ENCODE results near the gene ADGB.

The ADGB gene

DNA sequence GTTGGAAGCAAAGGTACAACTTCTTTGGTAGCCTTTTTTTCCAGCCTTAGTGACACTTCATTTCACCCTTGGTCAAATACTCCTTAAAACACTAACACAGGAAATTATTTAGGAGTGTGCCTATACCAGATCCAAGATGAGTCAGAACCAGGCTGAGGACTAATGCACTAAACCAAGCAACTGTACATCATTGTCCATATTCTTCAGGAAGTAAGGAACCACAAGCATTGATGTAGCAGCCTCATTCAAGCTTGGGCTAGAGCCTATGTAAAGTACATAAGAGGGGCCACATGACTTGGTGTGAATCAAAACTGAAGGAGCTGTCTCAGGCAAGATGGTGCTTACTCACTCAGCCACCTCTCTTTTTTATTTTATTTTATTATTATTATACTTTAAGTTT lies 20.7 kb upstream of the ADGB start:
- no peak overlapping the region for H3K27ac ChIP-seq
- no peak for TF ChIP-seq ZFX (IDR thresholded peaks at IDR 0.05; ENCODE audit: borderline replicate concordance)
- TF ChIP-seq, protein P1, sequence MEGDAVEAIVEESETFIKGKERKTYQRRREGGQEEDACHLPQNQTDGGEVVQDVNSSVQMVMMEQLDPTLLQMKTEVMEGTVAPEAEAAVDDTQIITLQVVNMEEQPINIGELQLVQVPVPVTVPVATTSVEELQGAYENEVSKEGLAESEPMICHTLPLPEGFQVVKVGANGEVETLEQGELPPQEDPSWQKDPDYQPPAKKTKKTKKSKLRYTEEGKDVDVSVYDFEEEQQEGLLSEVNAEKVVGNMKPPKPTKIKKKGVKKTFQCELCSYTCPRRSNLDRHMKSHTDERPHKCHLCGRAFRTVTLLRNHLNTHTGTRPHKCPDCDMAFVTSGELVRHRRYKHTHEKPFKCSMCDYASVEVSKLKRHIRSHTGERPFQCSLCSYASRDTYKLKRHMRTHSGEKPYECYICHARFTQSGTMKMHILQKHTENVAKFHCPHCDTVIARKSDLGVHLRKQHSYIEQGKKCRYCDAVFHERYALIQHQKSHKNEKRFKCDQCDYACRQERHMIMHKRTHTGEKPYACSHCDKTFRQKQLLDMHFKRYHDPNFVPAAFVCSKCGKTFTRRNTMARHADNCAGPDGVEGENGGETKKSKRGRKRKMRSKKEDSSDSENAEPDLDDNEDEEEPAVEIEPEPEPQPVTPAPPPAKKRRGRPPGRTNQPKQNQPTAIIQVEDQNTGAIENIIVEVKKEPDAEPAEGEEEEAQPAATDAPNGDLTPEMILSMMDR (IDR thresholded peaks at IDR 0.05) = no peak

DNA sequence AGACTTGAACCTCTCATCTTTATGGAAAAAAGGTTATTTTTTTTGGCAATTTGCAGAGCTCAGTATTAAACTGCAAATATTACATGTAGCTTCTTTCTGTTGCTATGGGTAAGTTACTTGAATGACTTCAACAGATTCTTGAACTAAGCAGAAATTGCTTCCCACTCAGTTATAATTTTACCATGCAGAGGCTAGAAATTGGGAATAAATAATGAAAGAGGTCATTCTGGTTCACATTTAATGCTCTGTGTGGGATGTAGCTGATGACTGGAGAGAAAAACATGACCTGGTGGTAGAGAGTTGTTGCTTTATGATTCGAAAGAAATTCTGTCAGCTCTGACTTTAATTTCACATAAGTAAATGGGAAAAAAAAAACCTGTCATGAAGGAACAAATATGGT lies 16.8 kb upstream of the ADGB start:
- no peak overlapping the region for H3K27ac ChIP-seq
- TF ChIP-seq, protein P1 (IDR thresholded peaks at IDR 0.05) = no peak
- TF ChIP-seq ZFX (IDR thresholded peaks at IDR 0.05; ENCODE audit: borderline replicate concordance) = no peak

DNA sequence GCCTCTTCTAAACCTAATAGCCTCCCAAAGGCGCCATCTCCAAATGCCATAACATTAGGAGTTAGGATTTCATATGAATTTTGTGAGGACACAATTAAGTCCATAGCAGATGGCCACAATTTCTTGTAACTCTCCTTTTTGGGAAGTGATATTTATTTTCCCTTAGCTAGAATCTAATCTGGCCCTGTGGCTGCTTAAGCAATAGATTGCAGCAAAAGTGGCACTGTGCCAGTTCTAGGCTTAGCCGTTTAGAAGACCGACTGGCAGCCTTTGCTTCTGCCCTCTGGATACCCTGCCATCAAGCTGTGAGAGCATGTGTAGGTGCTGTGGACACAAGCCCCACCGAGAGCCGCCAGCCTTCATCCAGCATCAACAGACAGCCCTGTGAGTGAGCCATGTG lies 15.9 kb upstream of the ADGB start:
- TF ChIP-seq, protein P1 (IDR thresholded peaks at IDR 0.05) = no peak
- no peak for TF ChIP-seq ZFX (IDR thresholded peaks at IDR 0.05; ENCODE audit: borderline replicate concordance)
- H3K27ac ChIP-seq = no peak overlapping the region

DNA sequence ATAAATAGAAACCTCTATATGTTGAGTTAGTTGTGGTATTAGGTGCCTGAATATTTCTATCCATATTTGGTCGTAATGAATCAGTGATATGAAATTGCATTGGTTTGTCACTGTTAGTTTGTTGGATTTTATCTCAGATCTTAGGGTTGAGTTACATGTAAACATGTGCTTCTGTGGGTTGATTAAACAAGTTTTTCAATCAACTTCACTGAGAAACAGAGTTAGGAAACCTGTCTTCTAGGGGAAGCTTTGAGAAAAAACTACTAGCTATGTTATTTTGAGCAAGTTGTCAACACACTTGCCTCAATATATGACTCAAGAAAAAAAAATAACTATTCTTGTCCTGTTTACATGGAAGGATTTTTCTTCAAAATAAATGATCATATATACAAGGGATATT lies 14.8 kb upstream of the ADGB start:
- TF ChIP-seq ZFX (IDR thresholded peaks at IDR 0.05; ENCODE audit: borderline replicate concordance) = no peak
- TF ChIP-seq, protein P1 (IDR thresholded peaks at IDR 0.05) = no peak

DNA sequence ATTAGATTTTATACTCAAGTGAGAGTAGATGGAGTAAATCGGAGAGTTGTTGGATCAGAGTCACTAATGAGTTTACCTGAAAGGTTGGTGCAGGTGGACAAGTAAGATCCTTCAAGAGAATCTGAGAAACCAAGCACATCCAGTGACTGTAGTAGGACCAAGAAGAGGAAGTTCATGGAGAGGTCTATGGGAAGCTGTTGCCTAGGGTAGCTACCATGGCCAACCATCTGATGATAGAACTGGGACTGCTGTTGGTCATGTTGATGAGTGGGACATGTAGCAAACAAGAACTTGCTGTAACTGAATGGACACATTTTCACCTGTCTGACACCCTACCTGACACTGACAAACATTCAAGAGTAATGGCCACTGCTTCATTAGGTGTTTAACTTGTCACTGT lies 11.3 kb upstream of the ADGB start:
- H3K27ac ChIP-seq = no peak overlapping the region
- no peak for TF ChIP-seq ZFX (IDR thresholded peaks at IDR 0.05; ENCODE audit: borderline replicate concordance)
- TF ChIP-seq, protein P1 (IDR thresholded peaks at IDR 0.05) = no peak

More for the DNA sequence above, 14.8 kb upstream of the ADGB start:
- H3K27ac ChIP-seq = no peak overlapping the region

DNA sequence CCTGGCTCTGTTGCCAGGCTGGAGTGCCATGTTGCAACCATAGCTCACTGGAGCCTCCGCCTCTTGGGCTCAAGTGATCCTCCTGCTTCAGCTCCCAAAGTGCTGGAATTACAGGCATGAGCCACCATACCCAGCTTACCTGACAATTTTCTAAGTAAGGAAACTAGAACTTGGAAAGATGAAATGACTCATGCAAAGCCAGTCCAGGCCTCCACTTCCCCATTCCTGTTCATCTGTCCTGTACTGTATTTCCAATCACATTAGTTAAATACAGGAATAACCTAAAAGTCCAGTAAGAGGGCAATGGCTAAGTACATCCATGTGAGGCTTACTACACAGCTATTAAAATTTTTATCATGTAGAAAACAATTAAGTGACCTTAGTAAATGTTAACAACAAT lies 8.3 kb upstream of the ADGB start:
- H3K27ac ChIP-seq = no peak overlapping the region
- no peak for TF ChIP-seq ZFX (IDR thresholded peaks at IDR 0.05; ENCODE audit: borderline replicate concordance)
- TF ChIP-seq, protein P1 (IDR thresholded peaks at IDR 0.05) = no peak

DNA sequence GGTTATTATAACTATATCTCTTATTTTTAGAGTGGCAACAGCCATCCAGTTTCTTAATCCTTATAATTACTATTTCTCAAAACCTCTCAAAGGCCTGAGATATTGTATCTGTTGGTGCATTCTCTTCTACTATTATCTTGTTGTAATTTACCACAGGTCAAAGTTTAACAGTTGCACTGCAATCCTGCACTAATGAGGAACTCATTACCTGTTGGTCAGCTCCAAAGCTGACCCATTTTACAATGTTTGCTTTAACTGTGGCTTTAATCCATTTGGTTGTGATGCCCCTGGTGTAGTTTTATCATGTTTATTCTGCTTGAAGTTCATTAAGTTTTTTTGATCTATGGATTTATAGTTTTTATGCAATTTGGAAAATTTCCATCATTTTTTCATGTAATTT lies 6.3 kb upstream of the ADGB start:
- no peak for TF ChIP-seq ZFX (IDR thresholded peaks at IDR 0.05; ENCODE audit: borderline replicate concordance)
- TF ChIP-seq, protein P1 (IDR thresholded peaks at IDR 0.05) = no peak
- H3K27ac ChIP-seq = no peak overlapping the region
